ENCODE results near the gene RPTOR.

The RPTOR gene

GRCh38 chr17:80920441-80920840 is 375.8 kb downstream of the RPTOR start:
- Histone ChIP-seq H3K4me3 (ENCODE audit: low read depth, low read length) (no peak overlapping the region), H3K4me1 (no peaks in the 10 kb centered on the region), H3K36me3 (peaks cover 36% of the 10 kb centered on the region), H3K9me3 (no peaks in the 10 kb centered on the region), H3K27me3 (no peaks in the 10 kb centered on the region)
- TF ChIP-seq CTCF (IDR thresholded peaks at IDR 0.05; ENCODE audit: low read depth, low read length): no peak
- no peak for DNase-seq

GRCh38 chr17:80921159-80921558 is 376.5 kb downstream of the RPTOR start:
- H3K4me1 ChIP-seq: no peaks in the 10 kb centered on the region
- TF ChIP-seq CTCF (IDR thresholded peaks at IDR 0.05; ENCODE audit: low read depth, low read length): no peak
- H3K9me3 ChIP-seq: no peaks in the 10 kb centered on the region
- H3K36me3 ChIP-seq: peaks cover 42% of the 10 kb centered on the region
- DNase-seq: no peak
- no peak overlapping the region for H3K4me3 ChIP-seq (ENCODE audit: low read depth, low read length)
- no peaks in the 10 kb centered on the region for H3K27me3 ChIP-seq

DNA sequence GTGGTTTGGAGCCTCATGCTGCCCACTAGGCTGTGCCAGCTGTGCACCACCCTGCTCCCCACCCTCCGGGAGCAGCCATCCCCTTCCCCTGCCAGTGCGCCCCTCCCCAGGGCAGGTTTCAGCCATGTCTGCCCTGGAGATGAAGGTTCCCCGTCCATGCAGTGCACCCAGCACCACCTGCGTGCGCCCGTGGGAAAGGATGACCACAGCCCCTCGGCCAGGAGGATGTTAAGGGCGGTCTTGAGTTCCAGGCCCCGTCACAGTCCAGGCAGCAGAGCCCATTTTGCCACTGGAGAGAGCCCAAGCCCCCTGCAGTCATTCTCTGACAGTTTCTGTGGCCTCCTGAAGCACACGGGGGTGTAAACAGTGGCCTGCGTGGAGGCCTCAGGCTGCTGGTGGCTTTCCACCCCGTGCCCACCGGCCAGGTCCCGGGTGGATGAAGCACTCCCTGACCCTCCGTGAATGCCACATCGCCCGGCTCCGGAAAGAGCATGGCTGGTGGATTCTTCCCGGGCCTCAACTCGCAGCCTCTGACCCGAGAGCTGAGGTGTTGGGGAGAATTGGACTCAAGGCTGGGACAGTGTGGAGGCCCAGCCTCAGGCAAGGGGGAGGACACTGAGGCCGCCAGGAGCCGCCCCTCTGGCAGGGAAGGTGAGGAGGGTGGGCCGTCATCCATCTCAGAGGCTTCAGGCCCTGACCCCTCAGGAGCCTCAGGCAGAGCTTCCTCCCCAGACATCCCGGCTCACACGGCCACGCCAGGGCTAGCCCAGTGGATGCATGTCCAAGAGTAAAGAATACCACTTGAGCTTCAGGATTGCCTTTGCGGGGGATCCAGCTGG is 377.3 kb downstream of the RPTOR start:
- Histone ChIP-seq H3K4me3 (ENCODE audit: low read depth, low read length) (no peak overlapping the region), H3K27me3 (no peaks in the 10 kb centered on the region), H3K9me3 (no peaks in the 10 kb centered on the region), H3K36me3 (peaks cover 42% of the 10 kb centered on the region), H3K4me1 (no peaks in the 10 kb centered on the region)
- no peak for DNase-seq
- no peak for TF ChIP-seq CTCF (IDR thresholded peaks at IDR 0.05; ENCODE audit: low read depth, low read length)

DNA sequence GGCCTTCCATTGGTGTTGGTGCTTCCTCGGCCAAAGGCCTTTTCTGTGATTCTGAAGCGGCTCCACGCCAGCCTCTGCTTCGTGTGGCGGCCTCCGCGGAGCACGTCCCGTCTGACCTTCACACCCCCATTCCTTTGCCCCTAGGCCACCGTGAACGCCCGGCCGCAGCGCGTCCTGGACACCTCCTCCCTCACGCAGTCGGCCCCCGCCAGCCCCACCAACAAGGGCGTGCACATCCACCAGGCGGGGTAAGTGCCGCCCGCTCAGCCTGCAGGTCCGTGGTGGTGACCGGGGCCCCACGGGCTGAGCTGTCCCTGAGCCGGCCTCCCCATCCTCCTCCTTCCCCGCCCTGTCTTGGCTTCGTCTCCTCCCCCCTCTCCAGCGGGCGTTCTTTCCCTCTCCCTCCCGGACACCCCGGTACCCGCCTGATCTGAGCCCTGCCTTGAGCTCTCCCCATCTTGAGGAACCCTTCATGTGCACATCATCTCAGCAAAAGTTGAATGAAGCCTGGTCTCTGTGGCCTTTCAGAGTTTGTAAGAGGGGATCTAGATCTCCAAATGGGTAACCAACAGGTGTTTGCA is 378.0 kb downstream of the RPTOR start:
- no peaks in the 10 kb centered on the region for H3K4me1 ChIP-seq
- no peaks in the 10 kb centered on the region for H3K9me3 ChIP-seq
- TF ChIP-seq CTCF (IDR thresholded peaks at IDR 0.05; ENCODE audit: low read depth, low read length): no peak
- no peaks in the 10 kb centered on the region for H3K27me3 ChIP-seq
- H3K36me3 ChIP-seq: peaks cover 44% of the 10 kb centered on the region
- H3K4me3 ChIP-seq (ENCODE audit: low read depth, low read length): no peak overlapping the region
- DNase-seq: no peak

GRCh38 chr17:80923211-80924110 is 378.8 kb downstream of the RPTOR start:
- H3K27me3 ChIP-seq: no peaks in the 10 kb centered on the region
- no peak for TF ChIP-seq CTCF (IDR thresholded peaks at IDR 0.05; ENCODE audit: low read depth, low read length)
- peaks cover 41% of the 10 kb centered on the region for H3K36me3 ChIP-seq
- H3K4me1 ChIP-seq: no peaks in the 10 kb centered on the region
- no peak for DNase-seq
- no peaks in the 10 kb centered on the region for H3K9me3 ChIP-seq
- no peak overlapping the region for H3K4me3 ChIP-seq (ENCODE audit: low read depth, low read length)

Measured in BE2C (cell line).